GM19193 (cell line): Measurements from ENCODE around the gene SLTM.

Experiments used
- POLR2A ChIP-seq: IDR thresholded peaks from 4 replicates; pipeline ENCODE4 v1.6.1; 2011; ENCODE audit not compliant: insufficient read depth, insufficient read length; ENCODE audit errors: extremely low read depth

The SLTM gene

GRCh38 chr15:58856086-58856485 is 77.4 kb downstream of the SLTM start:
- no peak for TF ChIP-seq POLR2A

- TF ChIP-seq POLR2A, result no peak
These were observed 78.9 kb downstream of the SLTM start for GRCh38 chr15:58854593-58854992.

- TF ChIP-seq POLR2A, result no peak
These were observed 81.1 kb downstream of the SLTM start for GRCh38 chr15:58852347-58852746.

- no peak for TF ChIP-seq POLR2A
These were observed 90.6 kb downstream of the SLTM start for GRCh38 chr15:58842713-58843396.

DNA sequence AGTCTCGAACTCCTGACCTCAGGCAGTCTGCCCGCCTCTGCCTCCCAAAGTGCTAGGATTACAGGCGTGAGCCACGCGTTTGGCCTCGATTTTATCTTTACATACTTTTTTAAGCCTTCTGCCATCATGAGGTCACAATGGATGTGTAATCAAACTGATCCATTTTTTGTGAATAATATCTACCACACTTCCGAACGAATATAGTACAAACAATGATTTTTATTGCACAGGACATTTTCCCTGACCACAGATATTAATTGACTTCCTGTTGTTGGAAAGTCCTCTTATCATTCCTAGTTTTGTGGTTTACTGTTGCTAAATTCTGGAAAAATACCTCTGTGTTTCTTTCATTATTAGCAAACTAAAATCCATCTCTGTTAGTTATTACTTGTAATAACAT is 93.4 kb downstream of the SLTM start:
- TF ChIP-seq POLR2A, result no peak

- TF ChIP-seq POLR2A, result no peak
These were observed 94.0 kb downstream of the SLTM start for GRCh38 chr15:58839485-58839884.

GRCh38 chr15:58830556-58830955 is 102.9 kb downstream of the SLTM start:
- no peak for TF ChIP-seq POLR2A
